H9 (cell line): ENCODE results near the gene PISD. TPM values are rescaled to one million over a fixed set of nuclear protein-coding genes. Genes with fewer than 3 reads are reported as not detected.

Experiments used
- DNase-seq: peaks from one replicate; pipeline ENCODE4 v3.0.0-alpha.2; 2017
- H2AFZ ChIP-seq: one replicate; pipeline ENCODE4 v1.6.1; 2013; ENCODE audit warnings: mild to moderate bottlenecking, low read length, control low read depth, moderate library complexity
- H2AK5ac ChIP-seq: 2 replicates; pipeline ENCODE4 v1.6.1; 2013; ENCODE audit warnings: low read length, control low read depth, mixed read lengths; ENCODE audit not compliant: insufficient read length
- H2BK120ac ChIP-seq: one replicate; pipeline ENCODE4 v1.6.1; 2013; ENCODE audit warnings: low read depth, mild to moderate bottlenecking, low read length, control low read depth, inconsistent platforms; ENCODE audit not compliant: poor library complexity, severe bottlenecking
- H2BK12ac ChIP-seq: 2 replicates; pipeline ENCODE4 v1.6.1; 2013; ENCODE audit warnings: low read length, control low read depth, mixed read lengths, low read depth; ENCODE audit not compliant: insufficient read length
- H2BK15ac ChIP-seq: 2 replicates; pipeline ENCODE4 v1.6.1; 2013; ENCODE audit warnings: low read depth, low read length, control low read depth
- H2BK20ac ChIP-seq: one replicate; pipeline ENCODE4 v1.6.1; 2013; ENCODE audit warnings: low read depth, mild to moderate bottlenecking, low read length, control low read depth, inconsistent platforms; ENCODE audit not compliant: poor library complexity, severe bottlenecking
- H2BK5ac ChIP-seq: 2 replicates; pipeline ENCODE4 v1.6.1; 2013; ENCODE audit warnings: low read length, control low read depth, mixed read lengths; ENCODE audit not compliant: insufficient read length
- H3K14ac ChIP-seq: 2 replicates; pipeline ENCODE4 v1.6.1; 2013; ENCODE audit warnings: low read length, control low read depth; ENCODE audit not compliant: insufficient read depth
- H3K18ac ChIP-seq: 2 replicates; pipeline ENCODE4 v1.6.1; 2013; ENCODE audit warnings: low read depth, mild to moderate bottlenecking, mixed read lengths, low read length, control low read depth; ENCODE audit not compliant: insufficient read length
- H3K23ac ChIP-seq: 2 replicates; pipeline ENCODE4 v1.6.1; 2013; ENCODE audit warnings: low read length, control low read depth, mixed read lengths, low read depth; ENCODE audit not compliant: insufficient read length
- H3K23me2 ChIP-seq: 2 replicates; pipeline ENCODE4 v1.6.1; 2013; ENCODE audit warnings: low read depth, mild to moderate bottlenecking, mixed read lengths, low read length, control low read depth; ENCODE audit not compliant: insufficient read length, poor library complexity, severe bottlenecking
- H3K27ac ChIP-seq: 2 replicates; pipeline ENCODE4 v1.5.1; 2013; ENCODE audit warnings: low read length, control low read depth, mixed read lengths, low read depth; ENCODE audit not compliant: insufficient read length
- H3K27me3 ChIP-seq: 2 replicates; pipeline ENCODE4 v1.6.1; 2013; ENCODE audit warnings: low read length, control low read depth, inconsistent platforms; ENCODE audit not compliant: insufficient read depth
- H3K4ac ChIP-seq: 2 replicates; pipeline ENCODE4 v1.6.1; 2013; ENCODE audit warnings: low read depth, mild to moderate bottlenecking, control low read depth, inconsistent platforms, low read length, moderate library complexity
- H3K4me1 ChIP-seq: 2 replicates; pipeline ENCODE4 v1.6.1; 2013; ENCODE audit warnings: low read length, control low read depth, inconsistent platforms; ENCODE audit not compliant: insufficient read depth
- H3K4me2 ChIP-seq: 2 replicates; pipeline ENCODE4 v1.6.1; 2013; ENCODE audit warnings: low read length, control low read depth, mixed read lengths; ENCODE audit not compliant: insufficient read length, insufficient read depth
- H3K56ac ChIP-seq: 2 replicates; pipeline ENCODE4 v1.6.1; 2013; ENCODE audit warnings: low read depth, mild to moderate bottlenecking, mixed read lengths, low read length, control low read depth; ENCODE audit not compliant: insufficient read length
- H3K79me1 ChIP-seq: 2 replicates; pipeline ENCODE4 v1.6.1; 2013; ENCODE audit warnings: low read depth, mild to moderate bottlenecking, moderate library complexity, low read length, control low read depth, inconsistent platforms; ENCODE audit not compliant: insufficient read depth, poor library complexity, severe bottlenecking
- H3K79me2 ChIP-seq: 2 replicates; pipeline ENCODE4 v1.6.1; 2013; ENCODE audit warnings: low read length, control low read depth, inconsistent platforms; ENCODE audit not compliant: insufficient read depth
- H3K9ac ChIP-seq: 2 replicates; pipeline ENCODE4 v1.6.1; 2013; ENCODE audit warnings: low read length, control low read depth, mixed read lengths; ENCODE audit not compliant: insufficient read length; ENCODE audit errors: extremely low read depth
- H3K9me3 ChIP-seq: one replicate; pipeline ENCODE4 v1.6.1; 2013; ENCODE audit warnings: low read depth, low read length, inconsistent platforms; ENCODE audit not compliant: control insufficient read depth
- H3T11ph ChIP-seq: one replicate; pipeline ENCODE4 v1.6.1; 2013; ENCODE audit warnings: mild to moderate bottlenecking, low read length, control low read depth, inconsistent platforms
- H4K20me1 ChIP-seq: one replicate; pipeline ENCODE4 v1.6.1; 2013; ENCODE audit not compliant: control insufficient read depth, insufficient read length, insufficient read depth
- H4K5ac ChIP-seq: 2 replicates; pipeline ENCODE4 v1.6.1; 2013; ENCODE audit warnings: low read depth, mild to moderate bottlenecking, mixed read lengths, low read length, control low read depth; ENCODE audit not compliant: insufficient read length
- H4K8ac ChIP-seq: replicated peaks from 2 replicates; pipeline ENCODE4 v1.6.1; 2013; ENCODE audit warnings: low read length, control low read depth, mixed read lengths, low read depth; ENCODE audit not compliant: insufficient read length
- H4K91ac ChIP-seq: 2 replicates; pipeline ENCODE4 v1.6.1; 2013; ENCODE audit warnings: low read depth, mild to moderate bottlenecking, moderate library complexity, mixed read lengths, low read length, control low read depth; ENCODE audit not compliant: insufficient read length
- H3K27ac Mint-ChIP-seq, 3 experiments: 2 replicates in 2 of 3; 3 replicates in 1 of 3; pipeline ENCODE4 v1.8.0; 2020 to 2021; ENCODE audit warnings: mixed read lengths in 3 of 3, mild to moderate bottlenecking in 1 of 3, moderate library complexity in 1 of 3
- H3K27me3 Mint-ChIP-seq: 2 replicates; pipeline ENCODE4 v1.8.0; 2021; ENCODE audit warnings: low read depth, mild to moderate bottlenecking, moderate library complexity, mixed read lengths
- H3K36me3 Mint-ChIP-seq, 3 experiments: 2 replicates in 2 of 3; 3 replicates in 1 of 3; pipeline ENCODE4 v1.8.0; 2020 to 2021; ENCODE audit warnings: low read depth in 3 of 3, mixed read lengths in 3 of 3; ENCODE audit not compliant: insufficient read depth in 1 of 3
- H3K4me1 Mint-ChIP-seq, 2 experiments: 2 replicates each; pipeline ENCODE4 v1.8.0; 2020; ENCODE audit warnings: mixed read lengths in 2 of 2
- H3K4me3 Mint-ChIP-seq, 2 experiments: 2 replicates in 1 of 2; 3 replicates in 1 of 2; pipeline ENCODE4 v1.8.0; 2020 to 2021; ENCODE audit warnings: mild to moderate bottlenecking in 2 of 2, mixed read lengths in 2 of 2, moderate library complexity in 1 of 2
- H3K9me3 Mint-ChIP-seq, 2 experiments: 2 replicates in 1 of 2; 3 replicates in 1 of 2; pipeline ENCODE4 v1.8.0; 2020; ENCODE audit warnings: mild to moderate bottlenecking in 2 of 2, mixed read lengths in 2 of 2, moderate library complexity in 1 of 2
- WGBS: extraction: QIAGEN DNeasy Blood & Tissue Kit; methylation state at CpG from one replicate; pipeline ENCODE4 v1.1.7; 2013; ENCODE audit warnings: missing lambda C conversion rate, low lambda C conversion rate, mixed read lengths; ENCODE audit not compliant: insufficient read length; ENCODE audit errors: extremely low coverage; 5-methylcytosine and 5-hydroxymethylcytosine counted together
- total RNA-seq: library from RNA; stranded (reverse); gene quantifications from 2 replicates; pipeline ENCODE4 v1.2.1, GENCODE V29; 2021
- TF ChIP-seq, protein P1 (sequence below): fragments of 200-600 bp; sonication (generic); conservative IDR thresholded peaks from 3 replicates; pipeline ENCODE4 v1.8.0; 2021; ENCODE audit warnings: antibody characterized with exemption, mild to moderate bottlenecking

Gene PISD
- total RNA-seq, 1 experiment from 2014 or later: 62.0 TPM

DNA sequence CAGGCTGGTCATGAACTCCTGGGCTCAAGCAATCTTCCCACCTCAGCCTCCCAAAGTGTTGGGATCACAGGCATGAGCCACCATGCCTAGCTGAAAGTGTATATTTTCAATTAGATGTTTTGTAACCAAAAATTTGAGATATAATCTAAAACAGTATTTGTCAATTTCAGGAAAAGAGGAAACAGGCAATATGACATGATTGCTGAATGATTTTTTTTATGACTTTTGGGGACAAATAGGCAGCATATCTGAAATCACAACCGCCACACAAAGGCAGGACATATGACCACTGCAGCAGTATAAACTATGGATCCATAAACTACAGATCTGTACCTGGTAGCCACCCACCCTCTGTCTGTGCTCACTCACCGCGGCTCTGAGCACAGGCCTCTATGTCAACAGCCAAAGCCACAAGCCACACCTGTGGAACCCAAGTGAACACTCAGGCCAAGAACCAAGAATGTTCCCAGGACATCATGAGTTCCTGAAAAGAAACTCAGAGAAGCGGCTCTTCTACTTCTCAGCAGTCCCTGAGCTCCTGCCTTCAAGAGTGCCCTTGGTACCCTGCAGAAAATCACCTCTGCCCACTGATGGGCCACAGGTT, 22.5 kb downstream of the PISD start:
- no peaks in the 10 kb centered on the region for H4K20me1 ChIP-seq
- Mint-ChIP-seq H3K4me1 (peaks cover 2 to 7% of the 10 kb centered on the region in 2 experiments; a peak in 2 of 4 replicates), H3K36me3 (peaks cover 7 to 26% (median 21%) of the 10 kb centered on the region in 3 experiments; a peak in 6 of 7 replicates), H3K4me3 (no peak overlapping the region), H3K27me3 (no peaks in the 10 kb centered on the region), H3K9me3 (no peaks in the 10 kb centered on the region), H3K27ac (peak overlapping the region in 2 of 3 experiments; percentile 47 to 92; a peak in 2 of 7 replicates)
- WGBS: no CpG with 5 or more reads among the region's 4 CpGs
- no peak overlapping the region for H2BK120ac ChIP-seq
- no peaks in the 10 kb centered on the region for H3K9me3 ChIP-seq
- no peak overlapping the region for H2BK12ac ChIP-seq
- no peak overlapping the region for H3K56ac ChIP-seq
- H3K23me2 ChIP-seq: no peaks in the 10 kb centered on the region
- no peak overlapping the region for H2BK20ac ChIP-seq
- no peak overlapping the region for H4K5ac ChIP-seq
- TF ChIP-seq, protein P1, sequence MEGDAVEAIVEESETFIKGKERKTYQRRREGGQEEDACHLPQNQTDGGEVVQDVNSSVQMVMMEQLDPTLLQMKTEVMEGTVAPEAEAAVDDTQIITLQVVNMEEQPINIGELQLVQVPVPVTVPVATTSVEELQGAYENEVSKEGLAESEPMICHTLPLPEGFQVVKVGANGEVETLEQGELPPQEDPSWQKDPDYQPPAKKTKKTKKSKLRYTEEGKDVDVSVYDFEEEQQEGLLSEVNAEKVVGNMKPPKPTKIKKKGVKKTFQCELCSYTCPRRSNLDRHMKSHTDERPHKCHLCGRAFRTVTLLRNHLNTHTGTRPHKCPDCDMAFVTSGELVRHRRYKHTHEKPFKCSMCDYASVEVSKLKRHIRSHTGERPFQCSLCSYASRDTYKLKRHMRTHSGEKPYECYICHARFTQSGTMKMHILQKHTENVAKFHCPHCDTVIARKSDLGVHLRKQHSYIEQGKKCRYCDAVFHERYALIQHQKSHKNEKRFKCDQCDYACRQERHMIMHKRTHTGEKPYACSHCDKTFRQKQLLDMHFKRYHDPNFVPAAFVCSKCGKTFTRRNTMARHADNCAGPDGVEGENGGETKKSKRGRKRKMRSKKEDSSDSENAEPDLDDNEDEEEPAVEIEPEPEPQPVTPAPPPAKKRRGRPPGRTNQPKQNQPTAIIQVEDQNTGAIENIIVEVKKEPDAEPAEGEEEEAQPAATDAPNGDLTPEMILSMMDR: no peak
- H3K4me1 ChIP-seq: no peaks in the 10 kb centered on the region
- no peaks in the 10 kb centered on the region for H3K79me2 ChIP-seq
- H3K4me2 ChIP-seq: no peak overlapping the region
- no peak overlapping the region for H4K8ac ChIP-seq
- H3K18ac ChIP-seq: no peak overlapping the region
- H2BK5ac ChIP-seq: no peak overlapping the region
- no peak for DNase-seq
- H2BK15ac ChIP-seq: no peak overlapping the region
- no peak overlapping the region for H3K4ac ChIP-seq
- H2AFZ ChIP-seq: no peak overlapping the region
- no peak overlapping the region for H3K14ac ChIP-seq
- H3K27ac ChIP-seq: no peak overlapping the region
- H3K79me1 ChIP-seq: peaks cover 2% of the 10 kb centered on the region
- H3T11ph ChIP-seq: no peak overlapping the region
- no peak overlapping the region for H3K9ac ChIP-seq
- H3K27me3 ChIP-seq: no peaks in the 10 kb centered on the region
- no peak overlapping the region for H3K23ac ChIP-seq
- no peak overlapping the region for H2AK5ac ChIP-seq
- no peak overlapping the region for H4K91ac ChIP-seq
